Measurements from ENCODE around the gene ZNF532.

The ZNF532 gene

DNA sequence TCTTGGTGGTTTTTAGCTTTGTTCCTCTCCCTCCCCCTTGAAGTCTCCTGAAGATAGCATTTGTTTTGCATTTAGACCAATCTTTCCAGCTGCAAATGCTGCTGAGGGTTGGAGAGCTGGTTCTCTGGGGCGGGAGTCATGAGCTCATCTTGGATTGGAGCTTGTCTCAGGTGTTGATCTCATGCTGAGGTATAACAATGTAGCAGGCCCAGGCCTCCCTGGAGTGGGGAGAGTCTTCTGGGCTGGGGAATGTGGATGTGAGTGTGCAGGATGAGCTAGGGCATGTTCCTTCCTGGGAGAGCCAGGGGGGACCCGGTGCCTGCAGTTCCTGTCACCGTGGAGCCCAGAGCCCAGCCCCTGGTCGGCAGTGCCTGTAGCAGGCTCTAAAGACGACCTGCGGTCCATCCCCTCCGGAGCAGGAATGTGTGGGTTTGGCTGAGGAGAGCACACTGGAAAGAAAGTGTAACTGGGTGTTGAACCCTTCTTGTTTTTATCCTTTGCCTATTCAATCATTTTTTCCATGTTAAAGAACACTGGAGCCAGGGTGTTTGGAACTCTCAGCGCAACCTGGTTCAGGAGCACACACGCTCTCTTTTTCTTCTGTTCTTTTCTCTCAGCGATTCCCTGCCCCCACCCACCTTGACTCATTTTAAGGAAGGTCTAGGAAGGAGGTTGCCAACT lies 2.7 kb downstream of the ZNF532 start:
- no peak for DNase-seq (ENCODE audit: low spot score)

DNA sequence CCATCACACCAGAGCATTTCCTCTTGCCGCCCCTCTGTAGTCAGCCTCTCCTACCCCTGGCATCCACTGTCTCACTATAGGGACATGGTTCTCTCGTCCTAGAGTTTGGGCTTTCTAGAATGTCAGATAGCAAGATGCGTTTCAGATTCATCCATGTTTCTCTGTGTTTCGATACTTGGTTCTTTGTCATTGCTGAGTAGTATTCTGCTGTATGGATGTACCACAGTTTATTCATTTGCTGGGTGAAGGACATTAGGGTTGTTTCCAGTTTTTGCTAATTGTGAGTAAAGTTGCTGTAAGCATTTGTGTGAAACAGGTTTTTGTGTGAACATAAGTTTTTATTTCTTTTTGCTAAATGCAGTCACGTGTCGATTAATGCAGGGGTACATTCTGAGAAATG lies 3.8 kb downstream of the ZNF532 start:
- no peak for DNase-seq (ENCODE audit: low spot score)

DNA sequence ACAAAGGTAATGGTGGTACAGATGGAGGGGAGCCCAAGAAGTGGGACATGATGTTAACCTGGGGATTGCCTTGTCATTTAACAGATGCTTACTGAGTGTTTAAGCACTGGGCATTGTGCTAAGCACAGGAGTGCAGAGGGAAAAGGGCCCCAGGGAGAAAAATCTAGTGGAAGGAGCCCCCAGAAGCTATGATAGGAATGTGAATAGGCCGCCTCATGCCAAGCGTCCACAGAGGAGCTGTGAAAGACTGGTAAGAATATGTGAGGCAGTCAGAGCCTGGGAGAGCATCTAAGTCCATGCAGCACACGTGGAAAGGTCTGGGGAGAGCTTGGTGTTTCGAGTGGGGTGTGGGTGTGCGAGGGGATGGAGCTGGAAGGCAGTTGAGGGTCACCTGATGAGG lies 5.5 kb downstream of the ZNF532 start:
- no peak for DNase-seq (ENCODE audit: low spot score)

DNA sequence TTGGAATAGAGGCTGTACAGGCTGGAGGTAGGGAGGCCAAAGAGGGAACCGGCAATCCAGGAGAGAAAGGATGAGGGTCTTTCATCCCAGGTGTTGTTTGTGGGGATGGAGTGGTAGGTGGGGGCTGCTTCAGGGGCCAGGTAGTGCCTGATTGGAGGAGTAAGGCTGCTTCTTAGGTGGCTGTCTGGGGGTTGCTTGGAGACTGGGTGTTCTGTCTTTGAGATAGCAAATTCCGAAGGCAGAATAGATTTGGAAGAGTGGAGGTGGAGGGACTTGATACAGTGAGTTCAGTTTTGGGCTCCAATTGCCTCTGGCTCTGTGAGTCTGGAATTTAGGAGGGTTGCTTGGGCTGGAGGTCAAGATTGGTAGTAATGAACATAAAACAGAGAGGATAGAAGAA lies 5.9 kb downstream of the ZNF532 start:
- DNase-seq (ENCODE audit: low spot score): no peak

DNA sequence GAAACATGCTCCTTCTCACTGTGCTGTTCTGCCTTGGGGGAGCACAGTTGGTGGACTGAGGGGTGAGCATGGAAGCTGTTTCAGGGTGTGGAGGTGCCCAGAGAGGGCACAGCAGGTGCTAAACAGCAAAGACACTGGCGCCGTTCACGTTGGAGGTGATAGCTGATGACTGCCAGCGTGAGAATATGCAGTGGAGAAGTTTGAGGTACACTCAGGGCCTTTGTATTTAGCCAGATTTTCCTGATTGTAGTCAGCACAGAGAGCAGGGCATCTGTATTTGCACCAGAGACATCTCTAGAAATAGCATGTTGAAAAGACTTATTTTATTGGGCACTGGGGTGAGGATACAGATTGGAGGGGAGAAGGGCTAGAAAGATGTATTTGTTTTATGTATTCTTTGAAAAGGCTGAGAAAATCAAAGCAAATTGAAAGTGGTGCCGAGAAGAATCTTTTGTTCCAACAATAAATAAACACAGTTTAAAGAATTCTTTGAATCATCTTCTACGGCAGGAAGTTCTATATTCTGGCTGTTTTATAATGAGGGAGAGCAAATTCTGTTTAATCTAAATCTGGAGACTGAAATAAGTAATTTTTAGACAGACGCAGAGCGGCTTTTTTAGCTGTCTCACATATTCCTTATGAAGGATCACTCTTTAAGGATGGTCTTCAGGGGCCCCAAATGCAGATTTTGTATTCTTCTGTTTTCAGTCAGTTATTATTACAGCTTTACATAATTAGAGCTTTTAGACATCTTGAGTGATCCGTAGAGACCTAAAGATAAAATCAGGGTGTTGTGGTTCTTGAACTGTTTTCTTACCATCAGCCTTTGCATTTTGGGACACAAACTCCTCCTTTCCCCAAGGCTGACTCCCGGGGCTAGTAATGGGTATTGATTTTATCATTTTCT lies 7.1 kb downstream of the ZNF532 start:
- no peak for DNase-seq (ENCODE audit: low spot score)

DNA sequence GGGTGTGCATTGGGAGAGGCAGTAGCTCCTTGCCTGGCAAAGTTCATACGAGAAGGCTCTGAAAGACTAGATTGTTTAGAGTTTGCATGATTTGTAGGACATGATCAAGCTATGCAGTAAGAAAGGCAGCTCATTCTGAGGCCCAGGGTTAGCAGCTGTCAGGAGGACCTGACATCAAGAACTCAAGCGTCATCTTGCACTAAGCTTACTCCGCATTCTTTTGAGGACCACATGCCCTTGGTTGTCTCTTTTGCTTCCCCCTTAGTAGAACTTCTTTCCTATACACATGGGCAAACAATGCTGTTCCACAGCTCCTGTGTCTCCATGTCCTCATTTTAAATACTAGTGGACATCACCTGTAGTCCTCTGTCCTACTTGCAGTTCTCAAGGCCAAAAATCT lies 14.0 kb downstream of the ZNF532 start:
- no peak for DNase-seq (ENCODE audit: low spot score)

DNA sequence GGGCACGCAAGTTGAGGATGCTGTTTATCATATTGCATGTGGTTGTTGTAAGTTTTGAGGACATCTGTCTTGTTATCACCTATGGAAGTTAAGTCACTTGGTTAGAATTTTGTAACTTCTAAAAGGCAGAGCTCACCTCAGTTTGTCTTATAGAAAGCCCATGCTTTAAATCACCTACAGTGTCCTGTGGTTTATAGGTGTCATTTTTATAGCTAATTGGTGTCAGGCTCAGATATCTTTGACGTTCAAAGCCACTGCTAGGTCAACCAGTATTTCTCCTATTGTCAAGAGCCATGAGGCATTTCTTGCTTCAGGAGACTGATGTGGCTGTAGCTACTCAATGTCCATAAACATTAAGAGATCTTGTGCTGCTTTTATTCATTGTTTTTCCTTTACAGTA lies 16.8 kb downstream of the ZNF532 start:
- DNase-seq (ENCODE audit: low spot score): no peak

DNA sequence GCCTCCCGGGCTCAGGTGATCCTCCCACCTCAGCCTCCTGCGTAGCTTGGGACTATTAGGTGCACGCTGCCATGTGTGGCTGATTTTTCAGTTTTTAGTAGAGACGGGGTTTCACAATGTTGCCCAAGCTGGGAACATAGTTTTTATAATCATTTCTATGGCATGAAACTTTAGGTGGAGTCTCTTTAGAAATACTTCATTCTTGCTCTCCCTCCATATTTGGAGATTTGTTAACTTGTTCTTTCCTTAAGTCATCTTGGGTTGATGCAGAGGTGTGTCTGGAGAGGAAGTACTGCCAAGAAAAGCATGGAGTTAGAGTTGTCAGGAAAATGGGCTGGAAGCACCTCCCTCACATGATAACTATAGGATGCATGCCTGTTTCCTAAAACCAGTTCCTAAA lies 17.4 kb downstream of the ZNF532 start:
- DNase-seq (ENCODE audit: low spot score): no peak

DNA sequence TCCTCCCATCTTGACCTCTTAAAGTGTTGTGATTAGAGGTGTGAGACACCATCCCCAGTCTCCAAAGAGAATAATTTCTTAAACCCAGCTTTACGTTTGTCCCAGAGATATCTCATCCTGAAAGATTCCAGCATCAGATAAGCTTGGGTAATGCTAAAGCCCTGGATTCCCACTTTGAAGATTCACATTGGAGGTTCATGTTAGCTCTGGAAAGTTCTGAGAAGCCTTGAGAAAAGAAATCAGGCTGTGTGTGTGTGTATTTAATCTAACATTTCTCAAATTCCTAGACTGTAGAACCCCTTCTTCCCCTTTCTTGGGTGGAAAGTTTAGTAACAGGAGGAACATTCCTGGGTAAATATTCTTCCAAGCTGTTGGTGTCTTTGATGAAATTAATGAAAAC lies 18.0 kb downstream of the ZNF532 start:
- DNase-seq (ENCODE audit: low spot score): no peak

DNA sequence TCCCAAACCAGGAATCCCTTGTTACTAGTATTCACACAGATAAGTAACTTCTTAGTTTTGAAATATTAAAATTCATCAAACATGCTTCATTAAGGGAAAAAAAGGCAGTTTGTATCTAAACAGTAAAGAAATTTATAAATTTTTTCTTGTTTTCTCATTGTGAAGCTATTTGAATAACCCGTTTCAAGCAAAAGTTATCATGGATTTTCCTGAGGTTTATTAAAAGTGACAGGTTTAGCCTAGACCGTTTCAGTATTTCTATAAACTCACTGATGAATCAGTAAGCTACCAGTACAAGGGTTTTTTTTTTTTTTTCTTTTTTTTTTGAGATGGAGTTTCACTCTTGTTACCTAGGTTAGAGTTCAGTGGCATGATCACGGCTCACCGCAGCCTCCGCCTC lies 20.0 kb downstream of the ZNF532 start:
- DNase-seq (ENCODE audit: low spot score): no peak

DNA sequence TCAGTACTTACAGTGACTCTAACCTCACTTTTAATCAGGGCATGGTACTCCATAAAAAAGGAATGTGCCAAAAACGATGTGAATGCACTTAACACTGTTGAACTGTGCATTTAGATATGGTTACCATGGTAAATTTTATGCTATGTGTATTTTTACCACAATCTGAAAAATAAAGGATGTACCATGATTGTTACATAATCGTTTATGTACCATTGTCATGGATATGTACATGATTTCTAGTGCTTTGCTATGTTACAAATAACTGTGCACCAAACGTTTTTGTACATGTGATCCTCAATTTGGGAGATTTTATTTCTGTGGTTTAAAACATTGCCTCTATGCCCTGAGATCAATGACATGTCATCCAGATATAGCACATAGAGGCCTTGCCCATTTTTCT lies 21.8 kb downstream of the ZNF532 start:
- DNase-seq (ENCODE audit: low spot score): no peak

DNA sequence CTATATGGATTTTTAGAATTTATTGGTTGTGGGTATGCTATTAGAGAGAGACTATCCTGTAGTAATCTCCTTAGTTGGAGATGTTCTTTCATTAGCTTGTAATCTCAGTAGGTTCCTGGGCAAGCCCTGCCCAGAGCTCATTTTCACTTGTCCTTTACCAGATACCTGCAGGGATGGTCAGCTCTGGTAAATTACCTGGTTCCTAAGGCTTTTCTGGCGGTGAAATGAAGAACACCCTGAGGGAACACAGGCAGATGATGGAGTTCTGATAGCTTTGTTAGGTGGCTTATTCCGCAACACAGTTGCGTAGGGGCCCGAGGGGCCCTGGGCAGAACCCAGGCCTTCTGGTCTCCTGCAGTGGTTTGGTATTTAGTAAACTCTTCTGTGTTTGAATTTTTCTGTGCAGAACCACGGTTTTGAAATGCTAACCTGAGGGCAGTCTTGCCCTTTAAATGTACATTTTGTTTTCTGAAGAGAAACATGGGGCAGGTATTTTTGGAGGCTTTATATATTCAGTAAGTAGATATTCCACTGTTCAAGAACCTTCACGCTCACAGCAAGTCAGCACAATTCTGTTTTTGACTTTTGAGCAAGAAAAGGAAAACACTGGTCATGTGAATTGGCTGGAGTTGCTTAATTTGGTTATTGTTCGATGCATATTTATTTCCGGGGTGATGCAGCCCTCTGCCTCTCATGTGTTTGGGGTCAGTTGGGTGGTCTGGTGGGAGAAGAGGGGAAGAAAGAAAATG lies 22.4 kb downstream of the ZNF532 start:
- DNase-seq (ENCODE audit: low spot score): no peak

DNA sequence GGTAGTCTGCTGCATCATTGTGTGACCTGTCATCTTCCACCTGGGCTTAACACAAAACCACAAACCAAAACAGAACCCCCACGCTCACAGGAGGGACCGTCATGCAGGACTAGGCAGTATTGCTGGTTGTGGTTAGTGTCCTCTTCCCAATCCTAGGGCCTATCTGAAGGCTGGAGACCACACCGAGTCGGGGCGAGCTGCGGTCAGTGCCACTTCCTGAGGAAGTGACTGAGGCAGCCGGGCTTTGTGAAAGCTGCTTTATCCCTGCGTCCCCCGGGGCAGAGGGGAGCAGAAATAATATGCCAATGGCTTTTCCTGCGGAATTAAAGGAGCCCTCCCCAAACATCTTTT lies 22.9 kb downstream of the ZNF532 start:
- DNase-seq (ENCODE audit: low spot score): peak; percentile 84

DNA sequence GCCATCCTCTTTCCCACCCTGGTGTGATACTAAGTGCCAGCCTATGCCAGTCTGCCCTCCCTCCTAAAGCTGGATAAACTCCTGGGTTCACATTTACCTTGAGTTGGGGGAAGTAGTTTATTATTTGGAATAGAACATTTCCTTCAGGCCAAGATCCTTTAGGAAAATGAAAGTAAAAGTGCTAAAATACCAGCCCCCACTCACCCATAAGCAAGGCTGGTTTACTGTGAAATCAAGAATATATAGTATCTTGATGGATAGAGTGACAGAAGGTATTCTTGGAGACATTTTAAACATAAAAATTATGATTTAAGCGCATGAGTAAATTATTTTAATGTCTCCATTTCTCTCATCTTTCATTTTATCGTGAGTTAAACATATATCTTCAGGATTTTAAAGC lies 27.1 kb downstream of the ZNF532 start:
- no peak for DNase-seq (ENCODE audit: low spot score)

DNA sequence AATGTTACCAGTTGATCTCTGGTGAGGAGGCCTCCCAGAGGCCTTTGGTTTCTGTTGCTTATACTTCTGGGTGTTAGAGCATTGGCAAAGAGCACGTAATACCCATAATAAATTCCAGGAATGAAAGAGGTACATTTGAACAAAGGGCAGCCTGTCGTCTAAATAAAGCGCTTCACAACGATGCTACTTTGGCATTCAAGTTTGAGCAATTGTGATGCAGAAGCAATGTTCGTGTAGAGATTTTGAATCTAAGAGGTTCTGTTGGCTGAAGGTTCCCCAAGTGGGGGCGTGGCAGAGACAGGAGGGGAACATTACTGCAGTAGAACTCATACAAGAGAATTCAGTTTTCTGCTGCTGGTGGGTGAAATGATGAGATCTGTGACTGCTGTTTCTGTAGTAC lies 27.8 kb downstream of the ZNF532 start:
- no peak for DNase-seq (ENCODE audit: low spot score)

DNA sequence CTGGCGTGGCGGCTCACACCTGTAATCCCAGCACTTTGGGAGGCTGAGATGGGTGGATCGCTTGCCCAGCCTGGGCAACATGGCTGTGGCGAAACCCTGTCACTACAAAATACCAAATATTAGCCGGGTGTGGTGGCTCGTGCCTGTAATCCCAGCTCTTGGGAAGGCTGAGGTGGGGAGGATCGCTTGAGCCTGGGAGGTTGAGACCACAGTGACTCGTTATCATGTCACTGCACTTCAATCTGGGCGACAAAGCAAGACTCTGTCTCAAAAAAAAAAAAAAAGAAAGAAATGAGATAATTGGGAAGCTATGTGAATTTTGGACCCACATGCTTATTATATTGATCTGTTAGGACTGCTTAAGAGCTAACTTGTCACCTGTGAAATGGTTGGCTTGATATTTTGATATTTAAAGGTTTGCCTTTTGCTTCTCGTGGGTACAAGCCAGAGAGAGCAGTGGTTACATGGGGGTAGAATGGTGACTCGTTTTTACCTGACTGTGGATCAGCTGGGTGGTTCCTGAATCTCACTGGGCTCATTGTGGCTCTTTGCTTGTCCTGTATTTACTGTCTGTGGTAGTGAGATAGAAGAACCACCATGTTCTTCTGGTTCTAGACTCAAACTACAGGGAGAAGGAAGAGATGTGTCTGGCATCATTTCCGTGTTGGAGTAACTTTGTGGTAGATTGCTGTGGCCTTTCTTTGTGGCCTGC lies 28.9 kb downstream of the ZNF532 start:
- DNase-seq (ENCODE audit: low spot score): no peak

DNA sequence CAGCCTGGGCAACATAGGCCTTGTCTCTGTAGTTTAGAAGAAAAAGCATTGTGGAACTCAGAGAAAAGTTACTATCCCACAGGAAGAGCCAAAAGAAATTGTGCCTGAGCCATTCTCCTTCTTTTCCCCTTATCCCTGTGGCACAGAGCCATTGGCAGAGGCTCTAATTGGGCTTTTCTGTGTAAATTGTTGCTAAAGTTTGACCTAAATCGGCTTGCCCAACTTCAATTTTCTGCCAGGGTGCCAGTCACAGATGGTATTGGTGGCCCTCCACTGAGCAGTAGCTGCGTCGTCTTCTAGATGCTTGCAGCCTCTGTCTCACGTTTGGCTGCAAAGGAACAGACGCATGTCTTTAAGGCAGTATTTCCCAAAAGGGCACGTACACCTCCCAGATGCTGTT lies 30.3 kb downstream of the ZNF532 start:
- DNase-seq (ENCODE audit: low spot score): no peak

DNA sequence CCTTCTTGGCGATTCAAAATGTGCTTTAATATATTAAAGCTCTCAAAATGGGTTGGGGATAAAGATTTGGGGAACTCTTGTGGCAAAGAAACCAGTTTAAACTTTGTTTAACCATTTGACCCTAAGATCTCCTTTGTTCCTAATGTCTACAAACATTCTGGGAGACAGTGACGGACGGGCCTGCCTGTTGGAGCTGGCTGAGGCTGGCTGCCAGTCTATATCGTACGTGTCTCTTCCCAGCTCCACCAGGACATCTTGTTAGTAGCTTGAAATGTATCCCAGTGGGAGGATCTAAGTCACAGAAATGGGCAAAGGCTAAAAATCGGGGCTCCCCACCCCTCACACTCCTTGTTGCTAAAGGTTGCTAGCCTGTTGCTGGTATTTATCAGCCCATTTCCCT lies 30.7 kb downstream of the ZNF532 start:
- no peak for DNase-seq (ENCODE audit: low spot score)

DNA sequence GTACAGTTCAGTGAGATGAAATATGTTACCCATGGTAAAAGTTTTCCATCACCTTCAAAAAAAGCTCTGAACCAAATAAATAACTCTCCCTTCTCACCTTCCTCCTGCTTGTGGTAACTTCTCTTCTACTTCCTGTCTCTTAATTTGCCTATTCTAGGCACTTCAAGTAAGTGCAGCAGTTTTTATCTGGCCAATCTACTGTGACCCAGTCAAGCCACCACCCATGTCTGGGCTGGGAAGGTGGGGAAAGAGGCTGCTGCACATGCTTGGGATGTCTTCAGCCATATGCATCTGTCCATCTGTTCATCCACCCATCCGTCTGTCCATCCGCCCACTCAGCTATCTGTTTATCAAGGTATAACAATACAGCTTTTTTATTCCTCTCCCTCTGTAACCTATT lies 31.6 kb downstream of the ZNF532 start:
- peak; percentile 28 for DNase-seq (ENCODE audit: low spot score)

DNA sequence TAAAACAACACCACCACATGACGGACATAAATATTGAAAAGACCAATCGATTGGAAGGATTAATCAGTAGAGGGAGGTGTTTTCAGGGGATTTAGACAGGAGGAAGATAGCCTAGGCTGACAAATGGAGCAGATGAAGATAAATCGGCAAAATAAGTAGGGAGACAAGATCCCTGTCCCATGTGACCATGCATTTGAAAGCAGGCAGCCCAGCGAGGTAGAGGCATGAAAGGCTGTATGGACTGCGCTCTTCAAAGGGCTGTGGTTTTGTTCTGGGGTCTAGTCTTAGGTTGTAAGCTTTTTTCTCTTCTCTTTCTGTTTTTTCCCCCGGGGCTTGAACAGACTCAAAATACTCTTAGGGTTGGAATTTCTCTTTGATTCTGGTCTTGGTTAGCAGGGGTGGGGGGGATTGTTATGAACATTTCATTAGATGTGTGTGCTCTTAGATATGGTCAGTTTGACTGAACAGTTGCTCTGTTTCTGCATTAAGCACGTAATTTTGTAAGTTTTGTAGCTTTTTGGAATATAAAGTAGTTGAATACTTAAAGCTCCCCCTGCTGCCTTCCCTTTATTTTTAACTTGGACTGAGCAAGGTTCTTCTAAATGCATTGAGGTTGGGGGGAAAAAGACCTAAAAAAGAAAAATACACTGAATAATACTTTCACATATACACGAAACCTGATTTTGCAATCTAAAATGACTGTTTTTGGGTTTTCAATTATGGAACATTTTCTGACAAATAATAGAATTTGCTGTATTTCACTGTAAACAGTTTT lies 32.2 kb downstream of the ZNF532 start:
- DNase-seq (ENCODE audit: low spot score): peak; percentile 17

DNA sequence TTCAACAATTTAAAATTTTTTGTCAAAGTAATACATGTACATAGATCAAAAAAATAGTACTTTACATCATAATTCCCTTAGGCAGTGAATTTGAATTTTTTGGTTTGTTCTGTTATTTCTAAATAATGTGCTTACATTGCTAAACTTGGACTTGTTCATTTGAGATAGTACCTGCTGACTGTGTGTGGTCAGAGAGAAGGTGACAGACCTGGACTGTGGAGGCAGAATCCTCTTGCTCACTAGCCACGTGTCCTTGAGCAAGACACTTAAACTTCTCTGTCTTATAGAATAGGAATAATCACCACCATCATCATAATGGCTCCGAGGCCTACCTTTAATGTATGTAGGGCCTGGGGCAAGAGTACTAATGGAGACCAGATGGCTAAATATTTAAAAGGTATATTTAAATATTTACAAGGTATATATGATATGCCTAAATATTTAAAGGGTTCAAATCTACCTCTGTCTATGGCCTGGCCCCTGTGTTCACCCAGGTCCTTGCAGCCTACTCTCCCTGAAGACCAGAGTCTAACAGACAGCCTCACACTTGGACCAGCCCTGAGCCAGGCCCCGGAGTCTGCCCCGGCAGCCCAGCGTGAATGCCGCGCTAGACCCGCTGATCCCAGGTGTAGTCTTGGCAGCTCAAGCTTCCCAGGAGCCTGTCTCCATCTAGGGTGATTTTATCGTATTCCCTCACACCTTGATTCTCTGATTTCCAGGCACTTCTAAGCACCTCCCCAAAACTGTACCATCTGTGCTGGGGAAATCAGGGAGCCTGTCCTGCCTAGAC lies 33.5 kb downstream of the ZNF532 start:
- no peak for DNase-seq (ENCODE audit: low spot score)

Measured in SW480 (cell line).